HG02870 (cell line): ENCODE results near the gene GNAQ.

Experiments used
- ATAC-seq: cut with Tn5 transposase; IDR thresholded peaks from one replicate; pipeline ENCODE4 v1.9.1; 2021; ENCODE audit warnings: mild to moderate bottlenecking, moderate library complexity; ENCODE audit not compliant: unreplicated experiment

GNAQ gene

GRCh38 chr9:77977210-77977611 is 54.4 kb downstream of the GNAQ start:
- no peak for ATAC-seq

- no peak for ATAC-seq
These were observed 55.8 kb downstream of the GNAQ start for GRCh38 chr9:77975806-77976205.

- ATAC-seq, result no peak
These were observed 56.6 kb downstream of the GNAQ start for GRCh38 chr9:77975036-77975435.

DNA sequence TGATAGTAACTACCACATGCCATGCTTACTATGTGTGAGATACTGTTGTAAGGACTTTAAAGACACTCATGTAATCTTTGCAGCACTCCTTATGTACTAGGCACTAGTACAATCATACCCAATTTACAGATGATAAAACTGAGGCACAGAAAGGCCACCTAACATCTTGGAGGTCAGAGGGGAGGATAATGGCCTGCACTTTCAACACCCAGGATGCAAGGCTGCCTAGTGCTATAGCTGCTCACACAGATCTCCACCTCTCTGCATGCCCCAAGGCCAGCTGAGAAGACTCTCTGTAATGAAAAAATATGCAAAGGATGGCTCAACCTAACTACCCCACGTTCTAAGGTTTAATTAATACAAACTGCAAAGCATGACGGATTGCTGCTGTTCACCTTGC is 57.2 kb downstream of the GNAQ start:
- ATAC-seq, result no peak

DNA sequence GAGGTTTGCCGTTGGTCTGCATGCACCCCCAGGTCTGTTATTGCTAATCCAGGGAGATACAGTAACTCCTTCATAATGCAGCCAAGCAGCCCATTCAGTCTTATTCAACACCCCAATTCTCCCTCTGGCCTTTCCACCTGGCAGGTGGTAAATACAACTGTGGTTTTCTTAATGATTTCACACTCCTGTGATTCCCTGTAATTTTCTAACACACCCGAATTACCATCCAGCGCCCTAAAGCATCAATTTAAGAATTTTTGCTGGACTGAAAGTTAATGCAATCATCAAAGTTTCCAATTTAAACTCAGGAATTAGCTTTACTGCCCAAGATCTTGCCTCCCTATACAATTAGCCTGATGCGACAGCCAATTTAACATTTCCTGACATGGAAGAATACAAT is 62.5 kb downstream of the GNAQ start:
- no peak for ATAC-seq

GRCh38 chr9:77968506-77968905 is 63.1 kb downstream of the GNAQ start:
- ATAC-seq, result no peak

- no peak for ATAC-seq
These were observed 64.9 kb downstream of the GNAQ start for GRCh38 chr9:77966718-77967117.

DNA sequence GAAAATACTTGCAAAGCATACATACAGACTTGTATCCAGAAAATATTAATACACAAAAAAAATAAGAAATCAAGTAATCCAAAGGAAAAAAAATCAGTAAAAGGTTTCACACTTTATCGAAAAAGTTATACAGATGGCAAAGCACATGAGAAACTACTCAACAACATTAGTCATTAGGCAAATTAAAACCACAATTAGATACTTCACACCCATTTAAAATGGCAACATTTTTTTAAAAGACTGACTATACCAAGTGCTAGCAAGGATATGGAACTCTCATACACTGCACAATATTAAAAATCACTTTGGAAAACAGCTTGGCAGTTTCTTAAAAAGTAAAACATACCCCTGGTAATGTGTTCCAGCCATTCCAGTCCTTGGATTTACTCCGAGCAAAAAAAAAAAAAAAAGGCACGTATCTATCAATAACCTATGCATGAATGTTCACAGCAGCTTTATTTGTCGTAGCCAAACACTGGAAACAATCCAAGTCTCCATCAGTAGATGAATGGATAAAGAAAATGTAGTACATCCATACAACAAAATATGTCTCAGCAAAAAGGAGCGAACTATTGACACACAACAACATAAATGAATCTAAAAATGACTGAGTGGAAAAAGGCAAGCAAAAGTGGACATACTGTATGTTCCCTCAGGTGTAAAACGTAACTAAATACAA is 66.0 kb downstream of the GNAQ start:
- no peak for ATAC-seq

GRCh38 chr9:77964258-77964657 is 67.4 kb downstream of the GNAQ start:
- ATAC-seq, result no peak

DNA sequence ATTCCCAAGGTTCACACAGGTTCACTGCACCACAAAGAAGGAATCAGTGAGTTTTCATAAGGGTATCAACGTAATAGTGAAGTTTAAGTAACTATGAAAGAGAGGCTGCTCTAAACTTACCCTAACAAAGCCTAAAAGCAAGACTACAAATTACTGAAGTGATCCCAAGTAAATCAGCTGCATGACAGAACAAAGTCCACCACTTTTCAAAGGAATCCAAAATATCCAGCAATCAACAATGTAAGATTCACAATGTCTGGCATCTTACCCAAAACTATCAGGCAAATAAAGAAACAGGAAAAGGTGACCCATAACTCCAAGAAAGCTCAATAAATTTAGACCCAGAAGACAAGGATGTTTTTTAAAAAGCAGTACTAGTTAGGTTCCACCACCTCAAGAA is 70.1 kb downstream of the GNAQ start:
- no peak for ATAC-seq

DNA sequence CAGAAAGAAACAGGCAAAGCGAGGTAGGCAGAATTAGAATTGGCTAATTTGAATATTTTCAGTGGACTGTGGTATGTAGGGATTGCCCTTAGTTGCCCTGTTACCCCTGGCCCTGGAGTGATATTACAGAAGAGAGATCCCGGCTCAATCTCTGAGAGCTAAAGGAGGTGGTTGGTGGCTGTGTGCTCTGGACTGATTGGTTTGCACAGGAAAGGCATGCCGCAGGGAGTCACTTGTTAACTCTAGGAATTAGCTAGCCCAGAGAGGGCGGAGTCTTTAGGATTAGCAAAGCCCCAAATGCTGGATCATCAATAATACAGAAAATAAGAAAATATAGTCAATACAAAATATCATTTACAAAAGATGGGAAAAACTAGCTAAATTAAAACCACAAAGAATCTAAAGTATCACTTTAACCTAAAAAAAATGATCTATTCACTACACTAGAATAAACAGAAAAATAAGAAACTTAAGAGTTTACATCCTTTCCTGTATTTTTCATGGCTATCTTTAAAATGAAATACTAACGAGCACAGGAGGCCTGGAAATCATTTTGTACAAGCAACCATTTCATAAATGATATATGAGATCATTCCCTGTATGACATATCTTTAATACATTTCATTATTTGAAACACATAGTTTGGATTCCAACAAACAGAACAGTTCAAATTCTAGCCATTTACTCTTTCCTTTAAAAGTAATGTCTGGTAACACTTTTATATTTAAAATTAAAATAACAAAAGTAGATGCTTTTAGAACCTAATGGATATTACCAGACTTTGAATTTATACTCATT is 71.1 kb downstream of the GNAQ start:
- ATAC-seq, result no peak

- no peak for ATAC-seq
These were observed 71.8 kb downstream of the GNAQ start for GRCh38 chr9:77959803-77960202.

DNA sequence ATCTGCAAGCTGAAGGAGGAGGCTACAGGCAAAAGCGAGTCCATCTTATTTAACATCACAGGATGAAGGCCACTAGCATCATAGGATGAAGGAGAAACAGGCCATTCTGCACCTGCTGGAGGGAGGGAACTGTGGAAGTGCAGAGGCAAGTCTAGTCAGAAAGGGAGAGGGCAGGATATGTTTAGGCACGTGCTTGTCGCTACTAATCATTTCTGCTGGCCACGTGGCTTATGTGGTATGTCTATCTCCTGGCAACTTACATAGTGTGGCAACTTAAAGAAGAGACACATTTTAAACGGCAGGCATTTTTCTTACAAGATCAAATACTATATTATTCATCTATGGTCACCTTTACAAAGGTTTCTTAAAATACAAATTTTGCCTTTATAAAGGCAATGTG is 74.0 kb downstream of the GNAQ start:
- no peak for ATAC-seq

GRCh38 chr9:77956555-77956954 is 75.1 kb downstream of the GNAQ start:
- no peak for ATAC-seq

- no peak for ATAC-seq
These were observed 77.0 kb downstream of the GNAQ start for GRCh38 chr9:77954666-77955015.

- no peak for ATAC-seq
These were observed 77.5 kb downstream of the GNAQ start for GRCh38 chr9:77954013-77954665.

DNA sequence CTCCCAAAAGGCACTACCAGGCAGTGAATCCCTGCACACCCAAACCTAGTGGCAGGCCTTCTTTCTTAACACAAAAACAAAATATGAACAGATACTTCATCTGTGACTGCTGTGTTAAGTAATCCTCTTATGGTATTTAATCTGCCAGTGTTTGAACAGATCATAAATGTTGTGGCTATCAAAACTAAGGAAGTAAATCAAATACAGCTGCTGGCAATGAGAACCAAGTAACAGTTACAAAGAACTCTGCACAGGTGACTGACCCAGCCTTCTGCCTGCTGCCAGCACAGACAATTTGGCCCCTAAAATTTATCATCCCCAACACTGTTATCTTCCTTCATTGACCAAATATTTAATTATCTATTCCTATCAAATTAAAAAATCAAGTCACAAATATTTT is 78.0 kb downstream of the GNAQ start:
- ATAC-seq, result no peak

DNA sequence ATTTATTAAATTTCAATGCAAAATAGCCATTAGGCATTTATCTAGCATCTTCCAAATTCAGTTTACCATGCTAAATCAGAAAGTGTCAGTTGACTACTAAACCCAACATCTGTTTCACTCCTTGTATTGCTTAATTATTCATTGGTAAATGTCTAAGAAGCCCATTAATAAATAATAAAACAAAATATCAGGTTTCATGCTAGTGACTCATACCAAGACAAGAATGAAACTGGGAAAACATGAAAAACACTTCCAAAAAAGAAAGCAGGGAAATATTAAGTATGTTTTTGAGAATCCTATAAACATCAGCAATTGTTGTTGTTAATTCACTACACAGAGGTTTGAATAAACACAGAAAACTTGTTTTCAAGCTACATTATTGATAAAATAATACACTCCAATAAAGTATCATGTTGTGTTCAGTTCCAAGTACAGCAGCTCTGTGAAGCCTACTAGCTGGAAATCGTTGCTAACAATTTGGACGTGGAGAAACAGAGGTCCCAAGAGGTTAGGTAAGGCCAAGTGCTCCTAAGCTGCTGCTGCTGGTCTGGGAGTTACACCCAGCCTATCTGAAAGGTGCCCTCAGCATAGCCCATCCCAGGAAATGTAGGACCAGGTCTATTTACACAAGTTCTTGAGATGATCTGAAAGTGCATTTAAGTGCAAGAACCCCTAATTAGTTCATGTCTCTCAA is 78.8 kb downstream of the GNAQ start:
- ATAC-seq, result no peak

DNA sequence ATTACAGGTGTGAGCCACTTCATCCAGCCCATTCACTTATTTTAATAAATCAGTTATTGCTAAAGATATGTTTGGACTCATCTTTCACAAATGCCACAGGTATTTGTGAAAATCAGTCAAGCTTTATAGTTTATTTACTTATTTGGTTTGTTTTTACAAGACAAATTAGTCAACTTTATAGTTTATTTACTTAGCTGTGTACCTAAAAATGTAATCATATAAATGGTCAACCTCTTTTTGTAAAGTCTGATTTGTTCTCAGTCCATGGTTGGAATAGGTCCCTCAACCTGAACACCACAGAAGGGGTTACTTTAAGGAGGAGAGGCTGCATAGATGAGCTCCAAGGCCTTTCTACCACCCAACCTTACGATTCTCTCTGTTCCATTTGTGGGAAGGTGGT is 80.2 kb downstream of the GNAQ start:
- no peak for ATAC-seq

DNA sequence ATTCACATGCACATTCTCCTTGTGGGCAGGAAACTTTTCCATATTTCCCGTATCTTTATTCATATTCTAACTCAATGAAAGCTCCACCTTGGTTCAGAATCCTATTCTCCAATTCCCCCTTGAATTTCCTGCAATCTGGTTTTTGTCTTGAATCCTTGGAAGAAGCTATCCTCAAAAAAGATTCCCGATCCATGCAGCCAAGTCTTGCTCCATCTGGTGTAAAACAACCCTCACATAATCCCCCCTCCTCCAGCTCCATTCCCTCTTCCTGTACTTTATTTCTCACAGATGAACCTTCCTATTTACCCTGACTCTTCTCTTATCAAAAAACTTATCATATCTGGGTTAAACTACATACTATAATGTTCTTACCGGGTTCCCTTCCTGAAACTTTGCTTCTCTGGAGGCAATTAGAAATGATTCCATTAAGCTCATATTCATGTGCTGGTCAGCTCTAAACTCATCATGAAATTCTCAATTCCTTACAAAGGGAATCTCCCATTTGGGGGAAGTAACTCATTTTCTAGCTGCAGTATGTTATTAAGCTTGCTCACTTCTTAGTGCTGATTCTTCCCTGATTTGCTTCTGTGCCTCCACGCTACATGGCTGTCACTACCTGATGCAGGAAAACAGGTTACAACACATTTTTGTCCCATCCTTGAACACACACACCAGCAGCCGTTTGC is 81.7 kb downstream of the GNAQ start:
- no peak for ATAC-seq

DNA sequence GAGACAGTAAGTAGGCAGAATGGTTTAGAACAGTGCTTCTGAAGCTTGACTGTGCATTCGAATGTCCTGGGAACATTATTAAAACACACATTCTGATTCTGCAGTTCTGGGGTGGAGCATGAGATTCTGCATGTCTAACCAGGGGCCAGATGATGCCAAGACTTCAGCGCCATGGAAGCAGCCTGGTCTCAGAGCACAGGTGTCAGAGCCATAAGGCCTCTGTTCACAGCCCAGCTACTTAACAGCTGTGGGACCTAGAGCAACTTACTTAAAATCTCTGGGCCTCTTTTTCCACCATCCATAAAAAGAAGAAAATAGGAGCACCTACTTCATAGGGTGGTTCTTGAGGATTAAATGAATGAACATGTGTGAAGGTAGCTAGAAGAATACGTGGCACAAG is 84.0 kb downstream of the GNAQ start:
- ATAC-seq, result no peak
